HG03378 (cell line): ENCODE data around the gene TMEM221.
A peak's percentile ranks its signal among the peaks of the same experiment; 100 is the strongest.
"Not testable (repeated sequence)": the region's sequence is repeated elsewhere in the genome, so short reads cannot be mapped to it uniquely, and the experiment has no call there.

Source experiments
- ATAC-seq: cut with Tn5 transposase; IDR thresholded peaks from one replicate; pipeline ENCODE4 v1.9.1; 2021; ENCODE audit warnings: mild to moderate bottlenecking, moderate library complexity; ENCODE audit not compliant: unreplicated experiment

The TMEM221 gene

GRCh38 chr19:17475011-17475540 is 26.6 kb upstream of the TMEM221 start:
- ATAC-seq: not testable (repeated sequence)

- no peak for ATAC-seq
Measured at GRCh38 chr19:17473041-17473440, 24.6 kb upstream of the TMEM221 start.

- no peak for ATAC-seq
Measured at GRCh38 chr19:17471410-17472125, 23.1 kb upstream of the TMEM221 start.

- peak; percentile 67 for ATAC-seq
Measured at GRCh38 chr19:17470068-17470841, 21.8 kb upstream of the TMEM221 start, which contains the start of gene SLC27A1. TSS of gene SLC27A1 (plus strand) at chr19:17470524. CDS start at chr19:17470541, 17 bp downstream.

GRCh38 chr19:17469481-17470067 is 21.1 kb upstream of the TMEM221 start:
- ATAC-seq: peak; percentile 30

GRCh38 chr19:17469092-17469480 is 20.6 kb upstream of the TMEM221 start:
- no peak for ATAC-seq

- ATAC-seq: no peak
Measured at GRCh38 chr19:17468302-17469091, 20.0 kb upstream of the TMEM221 start.

GRCh38 chr19:17467471-17468301 is 19.2 kb upstream of the TMEM221 start:
- no peak for ATAC-seq

GRCh38 chr19:17466487-17466850 is 18.0 kb upstream of the TMEM221 start:
- no peak for ATAC-seq

- no peak for ATAC-seq
Measured at GRCh38 chr19:17460372-17461230, 12.1 kb upstream of the TMEM221 start, which contains the start of gene NXNL1. TSS of gene NXNL1 (minus strand) at chr19:17460926. CDS start at chr19:17460869, 57 bp downstream.

GRCh38 chr19:17458970-17459369 is 10.5 kb upstream of the TMEM221 start:
- no peak for ATAC-seq

GRCh38 chr19:17457616-17458015 is 9.1 kb upstream of the TMEM221 start:
- no peak for ATAC-seq

- ATAC-seq: no peak
Measured at GRCh38 chr19:17456127-17456526, 7.7 kb upstream of the TMEM221 start.

- ATAC-seq: no peak
Measured at GRCh38 chr19:17455308-17456123, 7.0 kb upstream of the TMEM221 start.

GRCh38 chr19:17454576-17455071 is 6.2 kb upstream of the TMEM221 start:
- ATAC-seq: no peak

GRCh38 chr19:17451820-17452219 is 3.4 kb upstream of the TMEM221 start:
- no peak for ATAC-seq

- no peak for ATAC-seq
Measured at GRCh38 chr19:17450264-17451075, 2.0 kb upstream of the TMEM221 start.
